GM21381 (cell line): ENCODE results near the gene FASTK.

Experiments
- ATAC-seq: cut with Tn5 transposase; IDR thresholded peaks from one replicate; pipeline ENCODE4 v1.9.1; 2021; ENCODE audit warnings: mild to moderate bottlenecking, moderate library complexity; ENCODE audit not compliant: unreplicated experiment

FASTK gene

GRCh38 chr7:151083071-151083823, 2.6 kb upstream of the FASTK start, which contains the start of gene TMUB1:
TSS of gene TMUB1 (minus strand) at chr7:151083493. CDS start at chr7:151082563, 930 bp downstream.
- peak; percentile 42 for ATAC-seq

- no peak for ATAC-seq
Measured at GRCh38 chr7:151082141-151083070, 1.8 kb upstream of the FASTK start.

- ATAC-seq = peak; percentile 1
Measured at GRCh38 chr7:151081170-151082101, 827 bp upstream of the FASTK start.

GRCh38 chr7:151080067-151080521, 515 bp downstream of the FASTK start:
- no peak for ATAC-seq

GRCh38 chr7:151079199-151079910, 1.3 kb downstream of the FASTK start:
- no peak for ATAC-seq

- no peak for ATAC-seq
Measured at GRCh38 chr7:151078233-151079040, 2.2 kb downstream of the FASTK start.

- ATAC-seq = no peak
Measured at GRCh38 chr7:151077705-151078232, 2.8 kb downstream of the FASTK start.

- no peak for ATAC-seq
Measured at GRCh38 chr7:151076863-151077704, 3.5 kb downstream of the FASTK start.

GRCh38 chr7:151075978-151076426, 4.6 kb downstream of the FASTK start:
- ATAC-seq = no peak

GRCh38 chr7:151075662-151075971, 5.0 kb downstream of the FASTK start:
- ATAC-seq = no peak

GRCh38 chr7:151074817-151075661, 5.6 kb downstream of the FASTK start:
- no peak for ATAC-seq

GRCh38 chr7:151073990-151074389, 6.6 kb downstream of the FASTK start:
- ATAC-seq = no peak

GRCh38 chr7:151071032-151071866, 9.4 kb downstream of the FASTK start:
- ATAC-seq = no peak

GRCh38 chr7:151070574-151070960, 10.0 kb downstream of the FASTK start:
- ATAC-seq = no peak

- no peak for ATAC-seq
Measured at GRCh38 chr7:151069841-151070573, 10.6 kb downstream of the FASTK start.
